ENCODE results near the gene ZNF397.

DNA sequence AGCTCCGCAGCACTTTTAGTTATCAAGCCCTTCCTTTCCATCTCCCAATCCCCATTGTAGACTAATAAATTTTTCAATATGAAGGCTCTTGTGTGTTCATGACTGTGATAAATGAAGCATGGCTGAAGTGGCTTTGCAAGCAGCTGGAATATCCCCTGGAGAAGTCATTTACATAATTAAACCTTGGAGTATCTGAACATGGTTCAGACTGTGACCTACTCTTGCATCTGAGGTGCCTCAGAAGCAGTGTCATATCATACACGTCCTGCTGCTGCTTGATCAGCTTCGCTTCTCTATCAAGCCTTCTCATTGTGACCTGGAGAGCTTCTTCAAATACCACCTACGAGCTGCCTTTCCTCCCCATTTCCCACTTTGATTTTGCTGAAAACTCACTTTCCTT is 48.4 kb upstream of the ZNF397 start:
- TF ChIP-seq, protein P1, sequence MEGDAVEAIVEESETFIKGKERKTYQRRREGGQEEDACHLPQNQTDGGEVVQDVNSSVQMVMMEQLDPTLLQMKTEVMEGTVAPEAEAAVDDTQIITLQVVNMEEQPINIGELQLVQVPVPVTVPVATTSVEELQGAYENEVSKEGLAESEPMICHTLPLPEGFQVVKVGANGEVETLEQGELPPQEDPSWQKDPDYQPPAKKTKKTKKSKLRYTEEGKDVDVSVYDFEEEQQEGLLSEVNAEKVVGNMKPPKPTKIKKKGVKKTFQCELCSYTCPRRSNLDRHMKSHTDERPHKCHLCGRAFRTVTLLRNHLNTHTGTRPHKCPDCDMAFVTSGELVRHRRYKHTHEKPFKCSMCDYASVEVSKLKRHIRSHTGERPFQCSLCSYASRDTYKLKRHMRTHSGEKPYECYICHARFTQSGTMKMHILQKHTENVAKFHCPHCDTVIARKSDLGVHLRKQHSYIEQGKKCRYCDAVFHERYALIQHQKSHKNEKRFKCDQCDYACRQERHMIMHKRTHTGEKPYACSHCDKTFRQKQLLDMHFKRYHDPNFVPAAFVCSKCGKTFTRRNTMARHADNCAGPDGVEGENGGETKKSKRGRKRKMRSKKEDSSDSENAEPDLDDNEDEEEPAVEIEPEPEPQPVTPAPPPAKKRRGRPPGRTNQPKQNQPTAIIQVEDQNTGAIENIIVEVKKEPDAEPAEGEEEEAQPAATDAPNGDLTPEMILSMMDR (IDR thresholded peaks at IDR 0.05): no peak
- TF ChIP-seq ZFX (IDR thresholded peaks at IDR 0.05; ENCODE audit: borderline replicate concordance): no peak
